Panc1 (cell line): ENCODE measurements around the gene UBE2N.

Source experiments
- CTCF ChIP-seq: fragments of 450-650 bp; IDR thresholded peaks from 2 replicates; pipeline ENCODE4 v1.5.1; 2017; ENCODE audit warnings: mild to moderate bottlenecking
- SIN3A ChIP-seq: IDR thresholded peaks from 2 replicates; pipeline ENCODE4 v1.6.1; 2012; ENCODE audit warnings: low read depth, mild to moderate bottlenecking, low read length, moderate library complexity, borderline replicate concordance; ENCODE audit not compliant: insufficient read depth

DNA sequence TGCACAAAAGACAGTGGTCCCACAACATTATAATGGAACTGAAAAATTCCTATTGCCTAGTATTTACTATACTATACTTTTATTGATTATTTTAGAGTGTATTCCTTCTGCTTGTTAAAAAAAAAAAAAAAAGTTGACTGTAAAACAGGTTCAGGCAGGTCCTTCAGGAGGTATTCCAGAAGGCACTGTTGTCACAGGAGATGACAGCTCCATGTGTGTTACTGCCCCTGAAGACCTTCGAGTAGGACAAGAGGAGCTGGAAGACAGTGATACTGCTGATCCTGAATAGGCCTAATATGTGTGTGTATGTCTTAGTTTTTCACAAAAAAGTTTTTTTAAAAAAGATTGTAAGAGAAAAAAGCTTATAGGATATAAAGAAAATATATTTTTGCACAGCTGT is 12.3 kb downstream of the UBE2N start:
- TF ChIP-seq SIN3A (no peak), CTCF (no peak)
